Measurements from ENCODE around the gene MAEA.

Gene MAEA

DNA sequence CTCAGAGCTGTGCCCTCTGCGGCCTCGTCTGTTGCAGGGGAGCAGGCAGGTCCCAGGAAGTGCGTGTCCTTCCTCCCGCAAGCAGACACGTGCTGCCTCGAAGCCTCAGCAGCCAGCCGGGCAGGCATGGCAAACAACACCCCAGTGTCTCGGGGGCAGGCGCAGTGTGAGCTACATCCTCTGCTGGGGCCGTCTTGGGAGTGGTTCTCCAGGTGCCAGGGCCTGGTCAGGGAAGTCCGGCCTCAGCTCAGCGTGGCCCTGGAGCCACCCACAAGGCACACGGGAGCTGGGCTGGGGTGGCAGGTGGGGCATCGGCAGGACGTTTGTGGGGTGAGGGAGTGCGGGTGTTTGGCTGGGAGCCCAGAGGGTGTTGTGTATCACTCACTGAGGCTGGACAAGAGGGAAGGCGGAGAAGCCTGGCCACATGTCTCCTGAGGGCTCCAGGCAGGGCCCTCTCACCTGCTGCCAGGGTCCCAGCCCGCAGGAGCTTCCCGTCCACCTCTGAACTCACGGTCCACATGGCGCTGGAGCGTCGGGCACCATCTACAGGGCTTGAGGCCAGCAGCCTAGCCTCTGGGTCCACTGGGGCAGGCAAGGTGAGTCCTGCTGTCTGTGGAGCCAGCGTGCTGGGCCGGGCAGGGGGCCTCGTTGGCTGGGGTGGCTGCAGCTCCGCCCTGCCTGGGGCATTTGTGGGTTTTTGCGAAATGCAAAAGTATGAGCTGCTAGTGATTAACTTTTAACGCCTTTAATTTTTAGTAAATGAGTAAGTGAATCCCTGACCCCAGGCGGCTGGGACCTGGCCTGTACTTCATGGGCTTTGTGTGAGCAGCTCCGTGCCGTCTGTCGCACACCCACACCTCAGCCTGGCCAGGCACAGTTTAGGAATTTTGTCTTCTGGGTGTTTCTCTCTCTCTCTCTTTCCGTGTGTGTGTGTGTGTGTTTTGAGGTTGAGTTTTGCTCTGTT, 40.0 kb downstream of the MAEA start (continued):
- no peak for TF ChIP-seq RARB (CRISPR knock-in tag; IDR thresholded peaks at IDR 0.05)

- ATAC-seq: no peak
- TF ChIP-seq ARNTL (CRISPR knock-in tag; IDR thresholded peaks at IDR 0.05; ENCODE audit: borderline replicate concordance, low read depth) (no peak), TCF4 (CRISPR knock-in tag; IDR thresholded peaks at IDR 0.05; ENCODE audit: borderline replicate concordance) (no peak), BACH2 (CRISPR knock-in tag; IDR thresholded peaks at IDR 0.05; ENCODE audit: borderline replicate concordance) (no peak), ZNF8 (CRISPR knock-in tag; IDR thresholded peaks at IDR 0.05) (no peak), ZNF565 (CRISPR knock-in tag; conservative IDR thresholded peaks at IDR 0.05; ENCODE audit: low read depth) (no peak), ZC3H10 (CRISPR knock-in tag; IDR thresholded peaks at IDR 0.05) (no peak), ESRRG (CRISPR knock-in tag; IDR thresholded peaks at IDR 0.05) (no peak), SNAI2 (CRISPR knock-in tag; IDR thresholded peaks at IDR 0.05) (no peak), ISL1 (CRISPR knock-in tag; IDR thresholded peaks at IDR 0.05) (no peak), PATZ1 (CRISPR knock-in tag; IDR thresholded peaks at IDR 0.05; ENCODE audit: borderline replicate concordance) (no peak), OSR1 (CRISPR knock-in tag; IDR thresholded peaks at IDR 0.05) (no peak), ZFP30 (CRISPR knock-in tag; IDR thresholded peaks at IDR 0.05) (no peak)
- TF ChIP-seq, protein P1, sequence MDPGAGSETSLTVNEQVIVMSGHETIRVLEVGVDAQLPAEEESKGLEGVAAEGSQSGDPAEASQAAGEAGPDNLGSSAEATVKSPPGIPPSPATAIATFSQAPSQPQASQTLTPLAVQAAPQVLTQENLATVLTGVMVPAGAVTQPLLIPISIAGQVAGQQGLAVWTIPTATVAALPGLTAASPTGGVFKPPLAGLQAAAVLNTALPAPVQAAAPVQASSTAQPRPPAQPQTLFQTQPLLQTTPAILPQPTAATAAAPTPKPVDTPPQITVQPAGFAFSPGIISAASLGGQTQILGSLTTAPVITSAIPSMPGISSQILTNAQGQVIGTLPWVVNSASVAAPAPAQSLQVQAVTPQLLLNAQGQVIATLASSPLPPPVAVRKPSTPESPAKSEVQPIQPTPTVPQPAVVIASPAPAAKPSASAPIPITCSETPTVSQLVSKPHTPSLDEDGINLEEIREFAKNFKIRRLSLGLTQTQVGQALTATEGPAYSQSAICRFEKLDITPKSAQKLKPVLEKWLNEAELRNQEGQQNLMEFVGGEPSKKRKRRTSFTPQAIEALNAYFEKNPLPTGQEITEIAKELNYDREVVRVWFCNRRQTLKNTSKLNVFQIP (CRISPR knock-in tag; IDR thresholded peaks at IDR 0.05; ENCODE audit: borderline replicate concordance, low read depth): no peak
- TF ChIP-seq, protein P2, sequence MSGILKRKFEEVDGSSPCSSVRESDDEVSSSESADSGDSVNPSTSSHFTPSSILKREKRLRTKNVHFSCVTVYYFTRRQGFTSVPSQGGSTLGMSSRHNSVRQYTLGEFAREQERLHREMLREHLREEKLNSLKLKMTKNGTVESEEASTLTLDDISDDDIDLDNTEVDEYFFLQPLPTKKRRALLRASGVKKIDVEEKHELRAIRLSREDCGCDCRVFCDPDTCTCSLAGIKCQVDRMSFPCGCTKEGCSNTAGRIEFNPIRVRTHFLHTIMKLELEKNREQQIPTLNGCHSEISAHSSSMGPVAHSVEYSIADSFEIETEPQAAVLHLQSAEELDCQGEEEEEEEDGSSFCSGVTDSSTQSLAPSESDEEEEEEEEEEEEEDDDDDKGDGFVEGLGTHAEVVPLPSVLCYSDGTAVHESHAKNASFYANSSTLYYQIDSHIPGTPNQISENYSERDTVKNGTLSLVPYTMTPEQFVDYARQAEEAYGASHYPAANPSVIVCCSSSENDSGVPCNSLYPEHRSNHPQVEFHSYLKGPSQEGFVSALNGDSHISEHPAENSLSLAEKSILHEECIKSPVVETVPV (CRISPR knock-in tag; IDR thresholded peaks at IDR 0.05): no peak
- TF ChIP-seq, protein P3, sequence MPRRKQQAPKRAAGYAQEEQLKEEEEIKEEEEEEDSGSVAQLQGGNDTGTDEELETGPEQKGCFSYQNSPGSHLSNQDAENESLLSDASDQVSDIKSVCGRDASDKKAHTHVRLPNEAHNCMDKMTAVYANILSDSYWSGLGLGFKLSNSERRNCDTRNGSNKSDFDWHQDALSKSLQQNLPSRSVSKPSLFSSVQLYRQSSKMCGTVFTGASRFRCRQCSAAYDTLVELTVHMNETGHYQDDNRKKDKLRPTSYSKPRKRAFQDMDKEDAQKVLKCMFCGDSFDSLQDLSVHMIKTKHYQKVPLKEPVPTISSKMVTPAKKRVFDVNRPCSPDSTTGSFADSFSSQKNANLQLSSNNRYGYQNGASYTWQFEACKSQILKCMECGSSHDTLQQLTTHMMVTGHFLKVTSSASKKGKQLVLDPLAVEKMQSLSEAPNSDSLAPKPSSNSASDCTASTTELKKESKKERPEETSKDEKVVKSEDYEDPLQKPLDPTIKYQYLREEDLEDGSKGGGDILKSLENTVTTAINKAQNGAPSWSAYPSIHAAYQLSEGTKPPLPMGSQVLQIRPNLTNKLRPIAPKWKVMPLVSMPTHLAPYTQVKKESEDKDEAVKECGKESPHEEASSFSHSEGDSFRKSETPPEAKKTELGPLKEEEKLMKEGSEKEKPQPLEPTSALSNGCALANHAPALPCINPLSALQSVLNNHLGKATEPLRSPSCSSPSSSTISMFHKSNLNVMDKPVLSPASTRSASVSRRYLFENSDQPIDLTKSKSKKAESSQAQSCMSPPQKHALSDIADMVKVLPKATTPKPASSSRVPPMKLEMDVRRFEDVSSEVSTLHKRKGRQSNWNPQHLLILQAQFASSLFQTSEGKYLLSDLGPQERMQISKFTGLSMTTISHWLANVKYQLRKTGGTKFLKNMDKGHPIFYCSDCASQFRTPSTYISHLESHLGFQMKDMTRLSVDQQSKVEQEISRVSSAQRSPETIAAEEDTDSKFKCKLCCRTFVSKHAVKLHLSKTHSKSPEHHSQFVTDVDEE (CRISPR knock-in tag; IDR thresholded peaks at IDR 0.05): no peak
- TF ChIP-seq, protein P4, sequence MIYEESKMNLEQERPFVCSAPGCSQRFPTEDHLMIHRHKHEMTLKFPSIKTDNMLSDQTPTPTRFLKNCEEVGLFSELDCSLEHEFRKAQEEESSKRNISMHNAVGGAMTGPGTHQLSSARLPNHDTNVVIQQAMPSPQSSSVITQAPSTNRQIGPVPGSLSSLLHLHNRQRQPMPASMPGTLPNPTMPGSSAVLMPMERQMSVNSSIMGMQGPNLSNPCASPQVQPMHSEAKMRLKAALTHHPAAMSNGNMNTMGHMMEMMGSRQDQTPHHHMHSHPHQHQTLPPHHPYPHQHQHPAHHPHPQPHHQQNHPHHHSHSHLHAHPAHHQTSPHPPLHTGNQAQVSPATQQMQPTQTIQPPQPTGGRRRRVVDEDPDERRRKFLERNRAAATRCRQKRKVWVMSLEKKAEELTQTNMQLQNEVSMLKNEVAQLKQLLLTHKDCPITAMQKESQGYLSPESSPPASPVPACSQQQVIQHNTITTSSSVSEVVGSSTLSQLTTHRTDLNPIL (CRISPR knock-in tag; IDR thresholded peaks at IDR 0.05; ENCODE audit: low read depth): no peak
These were observed 41.3 kb downstream of the MAEA start for GRCh38 chr4:1330761-1331590.

Data from SK-N-SH treated with all-trans-retinoic acid at 6 μM for 48 hours (cell line).